Kidney epithelial cell (primary cell): ENCODE results near the gene TNFRSF1B. TPM values are rescaled to one million over a fixed set of nuclear protein-coding genes. Genes with fewer than 3 reads are reported as not detected.

Experiments
- DNase-seq: peaks from one replicate; pipeline ENCODE4 v3.0.0-alpha.2; 2010; ENCODE audit warnings: low read depth
- H3K27me3 ChIP-seq: 2 replicates; pipeline ENCODE4 v1.6.0; 2011; ENCODE audit warnings: low read length; ENCODE audit not compliant: control insufficient read depth, insufficient read depth
- H3K36me3 ChIP-seq: 2 replicates; pipeline ENCODE4 v1.5.1; 2011; ENCODE audit warnings: low read length; ENCODE audit not compliant: control insufficient read depth, insufficient read depth
- H3K4me3 ChIP-seq: 2 replicates; pipeline ENCODE4 v1.5.1; 2011; ENCODE audit warnings: low read depth, mild to moderate bottlenecking, control low read depth, low read length
- total RNA-seq: library from RNA; depleted of rRNA; stranded (reverse); fragments of >200 nt; gene quantifications from 2 replicates; pipeline ENCODE4 v1.2.3, GENCODE V29; 2015
- TF ChIP-seq, protein P1 (sequence below): IDR thresholded peaks from 2 replicates; pipeline ENCODE4 v1.5.1; 2011; ENCODE audit warnings: mild to moderate bottlenecking, moderate library complexity, low read length, control low read depth, inconsistent platforms; ENCODE audit not compliant: insufficient read depth, poor library complexity, severe bottlenecking

Gene TNFRSF1B
- total RNA-seq, 1 donor from 2014 or later, result 0.21 TPM

- DNase-seq, result no peak
- no peaks in the 10 kb centered on the region for H3K36me3 ChIP-seq
- TF ChIP-seq, protein P1, sequence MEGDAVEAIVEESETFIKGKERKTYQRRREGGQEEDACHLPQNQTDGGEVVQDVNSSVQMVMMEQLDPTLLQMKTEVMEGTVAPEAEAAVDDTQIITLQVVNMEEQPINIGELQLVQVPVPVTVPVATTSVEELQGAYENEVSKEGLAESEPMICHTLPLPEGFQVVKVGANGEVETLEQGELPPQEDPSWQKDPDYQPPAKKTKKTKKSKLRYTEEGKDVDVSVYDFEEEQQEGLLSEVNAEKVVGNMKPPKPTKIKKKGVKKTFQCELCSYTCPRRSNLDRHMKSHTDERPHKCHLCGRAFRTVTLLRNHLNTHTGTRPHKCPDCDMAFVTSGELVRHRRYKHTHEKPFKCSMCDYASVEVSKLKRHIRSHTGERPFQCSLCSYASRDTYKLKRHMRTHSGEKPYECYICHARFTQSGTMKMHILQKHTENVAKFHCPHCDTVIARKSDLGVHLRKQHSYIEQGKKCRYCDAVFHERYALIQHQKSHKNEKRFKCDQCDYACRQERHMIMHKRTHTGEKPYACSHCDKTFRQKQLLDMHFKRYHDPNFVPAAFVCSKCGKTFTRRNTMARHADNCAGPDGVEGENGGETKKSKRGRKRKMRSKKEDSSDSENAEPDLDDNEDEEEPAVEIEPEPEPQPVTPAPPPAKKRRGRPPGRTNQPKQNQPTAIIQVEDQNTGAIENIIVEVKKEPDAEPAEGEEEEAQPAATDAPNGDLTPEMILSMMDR, result no peak
- H3K4me3 ChIP-seq, result no peak overlapping the region
- peaks cover 6% of the 10 kb centered on the region for H3K27me3 ChIP-seq
Measured at GRCh38 chr1:12206792-12207424, 40.1 kb downstream of the TNFRSF1B start.

DNA sequence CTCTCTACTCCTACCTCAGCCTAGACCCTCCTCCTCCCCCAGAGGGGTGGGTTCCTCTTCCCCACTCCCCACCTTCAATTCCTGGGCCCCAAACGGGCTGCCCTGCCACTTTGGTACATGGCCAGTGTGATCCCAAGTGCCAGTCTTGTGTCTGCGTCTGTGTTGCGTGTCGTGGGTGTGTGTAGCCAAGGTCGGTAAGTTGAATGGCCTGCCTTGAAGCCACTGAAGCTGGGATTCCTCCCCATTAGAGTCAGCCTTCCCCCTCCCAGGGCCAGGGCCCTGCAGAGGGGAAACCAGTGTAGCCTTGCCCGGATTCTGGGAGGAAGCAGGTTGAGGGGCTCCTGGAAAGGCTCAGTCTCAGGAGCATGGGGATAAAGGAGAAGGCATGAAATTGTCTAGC is 41.5 kb downstream of the TNFRSF1B start:
- DNase-seq, result no peak
- TF ChIP-seq, protein P1, result no peak
- Histone ChIP-seq H3K4me3 (no peak overlapping the region), H3K36me3 (no peaks in the 10 kb centered on the region), H3K27me3 (peaks cover 2% of the 10 kb centered on the region)

GRCh38 chr1:12208764-12209494 is 42.1 kb downstream of the TNFRSF1B start:
- Histone ChIP-seq H3K27me3 (peaks cover 2% of the 10 kb centered on the region), H3K36me3 (no peaks in the 10 kb centered on the region), H3K4me3 (no peak overlapping the region)
- peak; percentile 29 for DNase-seq
- TF ChIP-seq, protein P1, result peak; percentile 88

DNA sequence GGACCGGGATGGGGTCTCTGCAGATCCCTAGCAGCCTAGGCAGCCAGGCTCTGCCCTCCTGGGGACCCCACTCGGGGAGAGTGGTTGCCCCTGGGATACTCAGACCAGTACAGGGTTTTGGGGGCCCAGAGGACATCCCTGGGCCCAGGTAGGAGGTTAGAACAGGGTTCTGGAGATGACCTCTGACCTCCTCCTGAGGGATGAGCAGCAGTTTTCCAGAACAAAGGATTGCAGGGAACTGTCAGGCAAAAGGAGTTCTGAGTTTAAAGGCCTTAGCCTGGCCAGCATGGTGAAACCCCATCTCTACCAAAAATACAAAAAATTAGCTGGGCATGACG is 42.7 kb downstream of the TNFRSF1B start:
- DNase-seq, result no peak
- Histone ChIP-seq H3K36me3 (no peaks in the 10 kb centered on the region), H3K27me3 (peaks cover 2% of the 10 kb centered on the region), H3K4me3 (no peak overlapping the region)
- TF ChIP-seq, protein P1, result no peak

- TF ChIP-seq, protein P1, result no peak
- H3K36me3 ChIP-seq, result no peaks in the 10 kb centered on the region
- no peak overlapping the region for H3K4me3 ChIP-seq
- peaks cover 2% of the 10 kb centered on the region for H3K27me3 ChIP-seq
- no peak for DNase-seq
Measured at GRCh38 chr1:12215118-12215961, 48.5 kb downstream of the TNFRSF1B start.
